Measurements from ENCODE around the gene ADAMTSL3. TPM values are rescaled to one million over a fixed set of nuclear protein-coding genes. Genes with fewer than 3 reads are reported as not detected.

The ADAMTSL3 gene
- total and polyA plus RNA-seq, 2 of the 8 experiments (the other 6 are each of a cell fraction or from before 2014, with no cell fraction given), result 0.35 to 1.4 TPM

DNA sequence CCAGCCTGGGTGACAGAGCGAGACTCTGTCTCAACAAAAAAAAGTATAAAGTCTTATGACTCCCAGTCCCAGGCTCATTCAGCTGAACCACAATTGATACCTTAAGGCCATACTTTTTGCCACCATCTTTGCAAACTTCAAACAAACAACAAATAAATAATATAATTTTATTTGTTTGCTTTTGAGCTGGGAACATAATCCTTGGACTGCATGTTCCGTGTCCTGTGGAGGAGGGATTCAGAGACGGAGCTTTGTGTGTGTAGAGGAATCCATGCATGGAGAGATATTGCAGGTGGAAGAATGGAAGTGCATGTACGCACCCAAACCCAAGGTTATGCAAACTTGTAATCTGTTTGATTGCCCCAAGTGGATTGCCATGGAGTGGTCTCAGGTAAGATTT is 238.6 kb downstream of the ADAMTSL3 start:
- CTCF ChIA-PET (ENCODE audit: partially characterized antibody), result interaction anchor here (0.7 to 1.5 kb wide), 3 partner anchors 137 to 235 kb away, joined by 3 read pairs; no protein-coding TSS in a partner anchor
- no peaks in the 10 kb centered on the region for H3K4me1 ChIP-seq (replicated peaks in 1 of 4; ENCODE audit: control insufficient read depth in 3 of 4, insufficient read depth in 4 of 4, low read length in 3 of 4)
- no peak for TF ChIP-seq KDM1A (IDR thresholded peaks at IDR 0.05; ENCODE audit: borderline replicate concordance, low read length)
- TF ChIP-seq GABPA (IDR thresholded peaks at IDR 0.05; ENCODE audit: borderline replicate concordance, insufficient read depth, low read length), result no peak
- no peak for TF ChIP-seq USF2 (IDR thresholded peaks at IDR 0.05; ENCODE audit: low read length)
- no peak for TF ChIP-seq JUND (IDR thresholded peaks at IDR 0.05; ENCODE audit: low read length)
- no peak for TF ChIP-seq MAX (IDR thresholded peaks at IDR 0.05)
- no peak for TF ChIP-seq SP2 (IDR thresholded peaks at IDR 0.05; ENCODE audit: low read length)
- no peak for TF ChIP-seq EP300 (IDR thresholded peaks at IDR 0.05; ENCODE audit: borderline replicate concordance in 1 of 2, low read depth in 2 of 2, low read length in 2 of 2)
- no peak for TF ChIP-seq RXRA (IDR thresholded peaks at IDR 0.05; ENCODE audit: insufficient read depth, low read depth, low read length)
- no peak for TF ChIP-seq TAF1 (IDR thresholded peaks at IDR 0.05; ENCODE audit: low read depth, low read length)
- no peak for TF ChIP-seq TEAD4 (IDR thresholded peaks at IDR 0.05; ENCODE audit: low read depth, low read length)
- no peak for TF ChIP-seq CREB1 (IDR thresholded peaks at IDR 0.05)
- no peak for TF ChIP-seq GTF2F1 (IDR thresholded peaks at IDR 0.05; ENCODE audit: borderline replicate concordance, low read depth, low read length)
- TF ChIP-seq CEBPB (IDR thresholded peaks at IDR 0.05; ENCODE audit: low read depth, low read length), result no peak
- no peak for TF ChIP-seq POLR2A (IDR thresholded peaks at IDR 0.05; ENCODE audit: control extremely low read depth in 1 of 2, low read depth in 2 of 2, low read length in 2 of 2)
- TF ChIP-seq TCF12 (IDR thresholded peaks at IDR 0.05; ENCODE audit: low read depth, low read length), result no peak

More for the DNA sequence above, 238.6 kb downstream of the ADAMTSL3 start:
- Histone ChIP-seq H2AFZ (ENCODE audit: low read length) (no peak overlapping the region), H2BK20ac (ENCODE audit: low read length) (no peak overlapping the region), H3K4me3 (ENCODE audit: extremely low read depth in 1 of 4, insufficient read depth in 2 of 4, low read depth in 3 of 4, low read length in 4 of 4) (no peak overlapping the region), H3K79me1 (ENCODE audit: low read depth, low read length) (no peaks in the 10 kb centered on the region), H3K4ac (replicated peaks; ENCODE audit: insufficient read length, low read depth, low read length) (no peak overlapping the region), H3K56ac (replicated peaks; ENCODE audit: insufficient read length, low read depth, low read length) (no peak overlapping the region), H3K9ac (replicated peaks in 1 of 4; ENCODE audit: extremely low read depth in 1 of 4, low read depth in 3 of 4, low read length in 3 of 4) (no peak overlapping the region), H3K14ac (ENCODE audit: insufficient read length) (no peak overlapping the region), H2AK5ac (ENCODE audit: low read depth, low read length) (no peak overlapping the region), H2BK15ac (ENCODE audit: low read length) (no peak overlapping the region), H3K4me2 (ENCODE audit: insufficient read depth in 1 of 2, low read depth in 2 of 2, low read length in 2 of 2) (no peak overlapping the region), H3K23ac (ENCODE audit: insufficient read length) (no peak overlapping the region), H4K5ac (ENCODE audit: insufficient read length, low read depth, low read length) (no peak overlapping the region), H3K27me3 (replicated peaks in 1 of 4; ENCODE audit: control insufficient read depth in 3 of 4, extremely low read depth in 1 of 4, insufficient read depth in 3 of 4, low read length in 3 of 4) (no peaks in the 10 kb centered on the region), H3K9me3 (ENCODE audit: insufficient read depth in 2 of 2, low read depth in 1 of 2, low read length in 1 of 2) (no peaks in the 10 kb centered on the region), H2BK12ac (ENCODE audit: low read depth, low read length) (no peak overlapping the region), H4K8ac (ENCODE audit: extremely low read depth, insufficient read depth, low read length) (no peak overlapping the region), H3K27ac (ENCODE audit: low read depth, low read length) (no peak overlapping the region), H4K20me1 (replicated peaks in 1 of 2; ENCODE audit: control insufficient read depth in 1 of 2, insufficient read depth in 2 of 2, low read length in 2 of 2) (no peaks in the 10 kb centered on the region), H2BK5ac (ENCODE audit: low read depth, low read length) (no peak overlapping the region), H3K36me3 (ENCODE audit: control insufficient read depth in 2 of 4, insufficient read depth in 4 of 4, low read length in 3 of 4) (no peaks in the 10 kb centered on the region), H3K79me2 (ENCODE audit: control insufficient read depth in 1 of 2, insufficient read depth in 2 of 2, low read length in 2 of 2) (no peaks in the 10 kb centered on the region), H2BK120ac (replicated peaks; ENCODE audit: low read depth, low read length) (no peak overlapping the region), H3K18ac (ENCODE audit: extremely low read depth, low read length) (no peak overlapping the region), H3K23me2 (ENCODE audit: low read depth, low read length) (no peaks in the 10 kb centered on the region), H4K91ac (replicated peaks; ENCODE audit: insufficient read length, low read length) (no peak overlapping the region)
- 93% methylated on average over 4 of the region's 4 CpGs; no CpG with 5 or more reads in 1 of the 2 experiments for WGBS, 2 experiments (ENCODE audit: extremely low coverage in 1 of 2, insufficient coverage in 1 of 2, insufficient read length in 1 of 2, insufficient replicate concordance in 2 of 2, low coverage in 1 of 2, low lambda C conversion rate in 2 of 2, missing lambda C conversion rate in 1 of 2)
- POLR2A ChIA-PET (ENCODE audit: partially characterized antibody), result interaction anchor here (0.9 kb wide), 1 partner anchor 13 kb away, joined by 3 read pairs; no protein-coding TSS in a partner anchor
- DNase-seq (ENCODE audit: low read depth in 1 of 2, low spot score in 2 of 2) (no peak), FAIRE-seq (no peak)
